Spleen (tissue), 7 donors: ENCODE results near the gene LHFPL3.

Experiments
- POLR2A ChIP-seq, 3 donors: fragments of 450-650 bp; IDR thresholded peaks; one replicate each; pipeline ENCODE4 v1.5.1; 2017; ENCODE audit warnings: antibody characterized with exemption in 3 of 3, mild to moderate bottlenecking in 1 of 3
- TF ChIP-seq, protein P1 (sequence below), 11 experiments: fragments of 200-600 bp in 7 of 11; fragments of 450-650 bp in 4 of 11; sonication (generic) in 4 of 11; IDR thresholded peaks in 8 of 11; conservative IDR thresholded peaks in 3 of 11; 1 replicate in 7 of 11; 2 replicates in 4 of 11; pipeline versions ENCODE4 v1.4.0 to v1.8.0; 2016 to 2021; ENCODE audit warnings: antibody characterized with exemption in 11 of 11, inconsistent platforms in 4 of 11, mild to moderate bottlenecking in 1 of 11
- donor health status: DM: no; HTN: no; CAD: no; lungs with moderate emphysema.
- donor health status: DM: no; HTN: no; CAD: no.
- donor health status: DM: no; HTN: no; CAD: no.

DNA sequence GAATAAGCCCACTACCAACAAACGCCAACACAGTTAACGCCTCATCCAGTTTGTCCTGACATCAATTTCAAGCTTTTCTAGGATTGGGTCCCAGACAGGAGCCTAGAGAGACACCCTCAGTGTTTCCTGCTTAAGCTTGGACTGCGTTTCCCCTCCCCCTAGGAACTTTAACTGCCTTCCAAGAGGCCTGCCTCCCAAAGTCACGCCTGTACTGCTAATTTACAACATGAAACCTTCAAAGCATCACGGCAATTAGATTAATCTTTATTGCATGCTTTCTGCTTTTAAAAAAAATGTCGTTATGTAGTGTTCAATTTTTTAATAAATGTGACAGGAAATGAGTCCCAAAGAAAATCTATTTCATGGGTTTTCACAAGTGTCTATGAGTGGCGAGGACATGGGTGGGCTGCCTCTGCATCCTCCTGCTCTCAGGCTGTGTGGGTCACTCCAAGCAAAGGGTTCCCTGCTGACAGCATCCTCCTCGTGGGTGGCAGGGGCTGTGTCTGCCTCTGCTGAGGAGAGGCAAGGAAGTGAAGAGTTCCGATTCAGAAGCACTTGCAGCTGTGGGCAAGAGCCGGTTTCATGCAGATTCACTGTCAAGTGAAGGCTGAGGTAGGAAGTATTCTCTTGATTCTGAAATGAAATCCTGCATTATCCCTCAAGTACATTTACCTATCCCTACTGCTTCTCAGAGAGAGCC is 492.6 kb downstream of the LHFPL3 start:
- TF ChIP-seq POLR2A (IDR thresholded peaks at IDR 0.05) = no peak
- TF ChIP-seq, protein P1, sequence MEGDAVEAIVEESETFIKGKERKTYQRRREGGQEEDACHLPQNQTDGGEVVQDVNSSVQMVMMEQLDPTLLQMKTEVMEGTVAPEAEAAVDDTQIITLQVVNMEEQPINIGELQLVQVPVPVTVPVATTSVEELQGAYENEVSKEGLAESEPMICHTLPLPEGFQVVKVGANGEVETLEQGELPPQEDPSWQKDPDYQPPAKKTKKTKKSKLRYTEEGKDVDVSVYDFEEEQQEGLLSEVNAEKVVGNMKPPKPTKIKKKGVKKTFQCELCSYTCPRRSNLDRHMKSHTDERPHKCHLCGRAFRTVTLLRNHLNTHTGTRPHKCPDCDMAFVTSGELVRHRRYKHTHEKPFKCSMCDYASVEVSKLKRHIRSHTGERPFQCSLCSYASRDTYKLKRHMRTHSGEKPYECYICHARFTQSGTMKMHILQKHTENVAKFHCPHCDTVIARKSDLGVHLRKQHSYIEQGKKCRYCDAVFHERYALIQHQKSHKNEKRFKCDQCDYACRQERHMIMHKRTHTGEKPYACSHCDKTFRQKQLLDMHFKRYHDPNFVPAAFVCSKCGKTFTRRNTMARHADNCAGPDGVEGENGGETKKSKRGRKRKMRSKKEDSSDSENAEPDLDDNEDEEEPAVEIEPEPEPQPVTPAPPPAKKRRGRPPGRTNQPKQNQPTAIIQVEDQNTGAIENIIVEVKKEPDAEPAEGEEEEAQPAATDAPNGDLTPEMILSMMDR (IDR thresholded peaks at IDR 0.05 in 8 of 11, conservative IDR thresholded peaks at IDR 0.05 in 3 of 11) = no peak
